Progenitor cell of endocrine pancreas (in vitro differentiated cells): Measurements from ENCODE around the gene ATN1. TPM values are rescaled to one million over a fixed set of nuclear protein-coding genes. Genes with fewer than 3 reads are reported as not detected.

Experiments used
- DNase-seq: peaks from one replicate; pipeline ENCODE4 v3.0.0; 2021; ENCODE audit warnings: low spot score; ENCODE audit not compliant: unreplicated experiment
- H3K27ac Mint-ChIP-seq: 2 replicates; pipeline ENCODE4 v1.8.0; 2021; ENCODE audit warnings: mild to moderate bottlenecking, moderate library complexity, mixed read lengths
- H3K27me3 Mint-ChIP-seq: 2 replicates; pipeline ENCODE4 v1.8.0; 2021; ENCODE audit warnings: mixed read lengths
- H3K36me3 Mint-ChIP-seq: 2 replicates; pipeline ENCODE4 v1.8.0; 2022; ENCODE audit warnings: mixed read lengths; ENCODE audit not compliant: insufficient read depth
- H3K4me1 Mint-ChIP-seq: 2 replicates; pipeline ENCODE4 v1.8.0; 2021; ENCODE audit warnings: low read depth, mixed read lengths
- H3K4me3 Mint-ChIP-seq: 2 replicates; pipeline ENCODE4 v1.8.0; 2021; ENCODE audit warnings: low read depth, mild to moderate bottlenecking, moderate library complexity, mixed read lengths
- H3K9me3 Mint-ChIP-seq: 2 replicates; pipeline ENCODE4 v1.8.0; 2021; ENCODE audit warnings: low read depth, mixed read lengths
- total RNA-seq: library from RNA; stranded (reverse); gene quantifications from 2 replicates; pipeline ENCODE4 v1.2.1, GENCODE V29; 2021
- TF ChIP-seq, protein P1 (sequence below): fragments of 200-600 bp; sonication (generic); IDR thresholded peaks from one replicate; pipeline ENCODE4 v1.5.0; 2021; ENCODE audit warnings: antibody characterized with exemption, mild to moderate bottlenecking; ENCODE audit not compliant: unreplicated experiment

Gene ATN1
- total RNA-seq, 1 donor from 2014 or later, result 250 TPM

DNA sequence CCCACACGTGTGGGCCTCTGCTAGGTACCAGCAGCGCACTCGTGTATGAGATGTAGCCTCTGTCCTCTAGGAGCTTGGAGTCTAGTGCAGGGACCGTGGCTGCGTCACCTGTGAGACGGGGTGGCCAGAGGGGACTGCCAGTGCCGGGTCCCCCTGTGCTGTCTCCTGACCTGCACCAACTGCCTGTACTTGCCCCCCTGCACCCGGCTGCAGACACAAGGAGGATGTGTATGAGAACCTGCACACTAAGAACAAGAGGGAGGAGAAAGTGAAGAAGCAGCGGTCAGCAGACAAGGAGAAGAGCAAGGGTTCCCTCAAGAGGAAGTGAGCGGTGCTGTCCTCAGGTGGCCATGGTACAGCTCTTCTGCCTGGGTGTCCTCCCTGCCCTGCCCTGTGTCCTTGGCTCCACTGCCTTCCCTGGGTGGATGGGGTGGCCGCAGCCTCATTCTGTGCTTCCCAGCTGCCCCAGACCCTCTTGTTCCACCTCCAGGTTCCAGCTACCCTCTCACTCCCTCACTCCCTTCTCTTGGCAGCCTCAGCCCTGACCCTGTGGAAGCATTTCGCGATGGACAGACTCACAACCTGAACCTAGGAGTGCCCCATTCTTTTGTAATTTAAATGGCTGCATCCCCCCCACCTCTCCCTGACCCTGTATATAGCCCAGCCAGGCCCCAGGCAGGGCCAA lies 33.0 kb downstream of the ATN1 start:
- Mint-ChIP-seq H3K4me1 (peaks cover 35% of the 10 kb centered on the region), H3K4me3 (peak overlapping the region; percentile 37), H3K9me3 (no peaks in the 10 kb centered on the region), H3K36me3 (peaks cover 19% of the 10 kb centered on the region), H3K27me3 (no peaks in the 10 kb centered on the region), H3K27ac (peak overlapping the region; percentile 99)
- TF ChIP-seq, protein P1, sequence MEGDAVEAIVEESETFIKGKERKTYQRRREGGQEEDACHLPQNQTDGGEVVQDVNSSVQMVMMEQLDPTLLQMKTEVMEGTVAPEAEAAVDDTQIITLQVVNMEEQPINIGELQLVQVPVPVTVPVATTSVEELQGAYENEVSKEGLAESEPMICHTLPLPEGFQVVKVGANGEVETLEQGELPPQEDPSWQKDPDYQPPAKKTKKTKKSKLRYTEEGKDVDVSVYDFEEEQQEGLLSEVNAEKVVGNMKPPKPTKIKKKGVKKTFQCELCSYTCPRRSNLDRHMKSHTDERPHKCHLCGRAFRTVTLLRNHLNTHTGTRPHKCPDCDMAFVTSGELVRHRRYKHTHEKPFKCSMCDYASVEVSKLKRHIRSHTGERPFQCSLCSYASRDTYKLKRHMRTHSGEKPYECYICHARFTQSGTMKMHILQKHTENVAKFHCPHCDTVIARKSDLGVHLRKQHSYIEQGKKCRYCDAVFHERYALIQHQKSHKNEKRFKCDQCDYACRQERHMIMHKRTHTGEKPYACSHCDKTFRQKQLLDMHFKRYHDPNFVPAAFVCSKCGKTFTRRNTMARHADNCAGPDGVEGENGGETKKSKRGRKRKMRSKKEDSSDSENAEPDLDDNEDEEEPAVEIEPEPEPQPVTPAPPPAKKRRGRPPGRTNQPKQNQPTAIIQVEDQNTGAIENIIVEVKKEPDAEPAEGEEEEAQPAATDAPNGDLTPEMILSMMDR, result no peak
- DNase-seq, result no peak

DNA sequence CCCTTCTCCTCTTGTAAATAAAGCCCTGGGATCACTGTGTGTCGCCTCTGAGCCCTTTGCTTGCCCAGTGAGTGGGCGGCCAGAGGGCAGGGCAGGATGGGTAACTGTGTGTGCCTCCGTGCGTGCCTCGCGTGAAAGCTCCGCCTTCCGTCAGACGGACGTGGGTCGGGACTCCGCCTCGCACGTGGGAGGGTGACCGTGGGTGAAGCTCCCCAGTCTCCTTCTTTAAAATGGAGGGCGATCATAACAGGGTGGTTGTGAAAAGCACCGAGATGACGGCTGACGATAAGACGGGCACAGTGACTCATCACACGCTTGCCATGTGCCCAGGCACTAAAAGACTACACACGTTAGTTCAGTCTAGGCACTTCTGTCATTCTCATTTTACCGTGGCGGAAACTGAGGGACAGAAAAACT lies 33.5 kb downstream of the ATN1 start:
- TF ChIP-seq, protein P1, result no peak
- Mint-ChIP-seq H3K4me3 (peak overlapping the region; percentile 97), H3K27me3 (no peaks in the 10 kb centered on the region), H3K27ac (peak overlapping the region; percentile 99), H3K36me3 (peaks cover 21% of the 10 kb centered on the region), H3K4me1 (peaks cover 38% of the 10 kb centered on the region), H3K9me3 (no peaks in the 10 kb centered on the region)
- no peak for DNase-seq

DNA sequence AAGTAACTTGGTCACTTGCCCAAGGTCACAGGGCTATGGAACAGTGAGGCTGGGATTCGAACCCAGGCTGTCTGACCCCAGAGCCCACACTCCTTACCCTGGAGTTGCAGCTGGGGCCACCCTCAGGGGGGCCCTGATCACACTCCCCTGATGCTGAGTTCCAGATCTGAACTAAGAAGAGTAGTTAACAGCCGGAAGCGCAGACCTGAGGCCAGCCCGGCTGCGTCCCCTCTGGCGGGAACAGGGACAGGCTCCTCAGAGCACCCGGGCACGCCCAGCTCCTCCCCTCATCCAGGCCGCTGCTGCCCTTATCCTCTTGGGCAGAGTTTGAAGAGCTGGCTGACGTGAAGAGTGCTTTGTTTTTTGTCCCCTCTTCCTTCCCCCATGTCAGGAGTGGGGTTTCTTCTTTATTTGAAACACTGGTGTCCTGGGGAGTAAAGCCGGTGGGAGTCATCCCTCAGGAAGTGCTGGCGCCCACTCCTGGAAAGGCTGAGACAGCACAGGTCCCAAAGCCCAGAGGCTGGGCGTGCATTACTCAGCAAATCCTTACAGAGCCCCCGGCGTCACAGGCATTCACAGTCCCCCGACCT lies 34.0 kb downstream of the ATN1 start:
- Mint-ChIP-seq H3K36me3 (peaks cover 21% of the 10 kb centered on the region), H3K9me3 (no peaks in the 10 kb centered on the region), H3K27me3 (no peaks in the 10 kb centered on the region), H3K27ac (peak overlapping the region; percentile 99), H3K4me1 (peaks cover 38% of the 10 kb centered on the region), H3K4me3 (peak overlapping the region; percentile 97)
- DNase-seq, result peak; percentile 74
- TF ChIP-seq, protein P1, result peak; percentile 69

DNA sequence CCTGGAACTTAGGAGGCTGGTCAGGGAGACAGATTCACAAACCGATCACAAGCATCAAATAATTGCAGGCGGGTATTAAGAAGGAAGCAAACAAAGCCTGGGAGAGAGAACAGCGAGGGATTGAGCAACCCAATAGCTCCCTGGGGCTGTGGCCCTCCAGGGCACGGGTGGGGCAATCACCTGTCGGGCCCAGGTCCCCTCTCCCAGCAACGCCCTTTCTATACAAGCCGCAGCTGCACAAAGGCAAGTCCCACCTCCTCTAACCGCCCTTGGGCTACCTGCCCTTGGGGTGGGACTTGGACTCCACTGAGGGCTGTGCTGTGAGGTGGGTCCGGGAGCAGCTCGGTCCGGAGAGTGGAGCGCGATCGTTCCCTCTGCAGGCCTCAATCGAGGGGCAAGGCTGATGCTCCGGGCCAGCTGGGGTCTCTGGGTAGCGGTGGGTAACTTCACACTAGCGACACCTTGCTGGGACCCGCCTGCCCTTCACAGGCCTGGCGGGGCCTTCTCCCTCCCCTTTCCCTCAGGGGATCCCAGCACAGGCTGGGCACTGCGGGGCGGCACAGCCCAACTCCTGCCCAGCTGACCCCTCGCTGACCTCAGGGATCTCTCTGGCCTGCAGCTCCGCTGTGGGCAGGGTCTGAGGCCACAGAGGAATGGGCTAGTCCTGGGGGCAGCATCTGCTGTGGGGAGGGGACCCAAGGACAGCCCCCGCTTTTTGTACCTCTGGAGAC lies 34.7 kb downstream of the ATN1 start:
- peaks cover 38% of the 10 kb centered on the region for H3K4me1 Mint-ChIP-seq
- H3K4me3 Mint-ChIP-seq, result peak overlapping the region; percentile 97
- DNase-seq, result no peak
- H3K36me3 Mint-ChIP-seq, result peaks cover 19% of the 10 kb centered on the region
- TF ChIP-seq, protein P1, result no peak
- no peaks in the 10 kb centered on the region for H3K27me3 Mint-ChIP-seq
- H3K9me3 Mint-ChIP-seq, result no peaks in the 10 kb centered on the region
- H3K27ac Mint-ChIP-seq, result peak overlapping the region; percentile 99

DNA sequence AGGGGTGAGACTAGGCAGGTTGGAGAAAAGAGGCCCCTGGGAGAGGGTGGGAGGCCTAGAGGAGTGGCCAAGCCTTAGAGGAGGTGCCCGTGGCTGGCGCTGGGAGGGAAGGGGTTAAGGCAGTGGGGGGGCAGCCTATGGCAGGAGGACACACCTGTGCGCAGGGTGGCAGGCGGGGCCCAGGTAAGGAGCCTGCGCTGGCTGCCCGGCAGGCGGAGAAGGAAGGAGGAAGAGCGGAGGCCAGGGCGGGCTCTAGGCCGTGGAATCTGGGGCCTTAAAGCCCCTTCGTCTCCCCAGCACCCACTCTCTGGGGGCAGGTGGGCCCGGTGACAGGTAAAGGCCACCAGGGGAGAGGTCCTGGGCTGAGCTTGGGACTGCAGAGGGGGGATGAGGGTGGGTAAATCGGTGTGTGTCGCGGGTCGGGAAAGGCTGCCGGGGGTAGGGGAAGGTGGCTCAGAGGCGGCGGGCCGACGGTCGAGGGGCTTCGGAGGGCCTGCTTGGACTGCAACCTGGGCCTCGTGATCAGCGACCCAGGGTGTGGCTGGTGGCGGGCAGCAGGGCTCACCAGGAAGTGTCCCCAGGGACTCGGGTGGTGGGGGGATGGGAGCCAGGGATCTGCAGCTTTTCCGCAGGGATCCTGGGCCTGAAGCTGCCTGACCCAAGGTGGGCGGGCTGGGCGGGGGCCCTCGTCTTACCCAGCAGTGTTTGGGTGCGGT lies 35.4 kb downstream of the ATN1 start:
- H3K9me3 Mint-ChIP-seq, result no peaks in the 10 kb centered on the region
- peak overlapping the region; percentile 97 for H3K4me3 Mint-ChIP-seq
- peak; percentile 96 for DNase-seq
- H3K4me1 Mint-ChIP-seq, result peaks cover 40% of the 10 kb centered on the region
- peaks cover 23% of the 10 kb centered on the region for H3K36me3 Mint-ChIP-seq
- H3K27ac Mint-ChIP-seq, result peak overlapping the region; percentile 99
- TF ChIP-seq, protein P1, result peak; percentile 33
- no peaks in the 10 kb centered on the region for H3K27me3 Mint-ChIP-seq
